ENCODE measurements around the gene CAD. TPM values are rescaled to one million over a fixed set of nuclear protein-coding genes. Genes with fewer than 3 reads are reported as not detected.
"Not testable (repeated sequence)": the region's sequence is repeated elsewhere in the genome, so short reads cannot be mapped to it uniquely, and the experiment has no call there.

CAD gene
- total and polyA plus RNA-seq, 10 of the 15 experiments (the other 5 are each of a cell fraction or from before 2014, with no cell fraction given), result 7.6 to 119 (median 50.7) TPM

GRCh38 chr2:27265536-27265870 is 48.3 kb downstream of the CAD start (continued):
- TF ChIP-seq HDGF (IDR thresholded peaks at IDR 0.05) (no peak), BCLAF1 (IDR thresholded peaks at IDR 0.05) (no peak), ZBTB40 (IDR thresholded peaks at IDR 0.05; ENCODE audit: borderline replicate concordance) (no peak), MLLT1 (IDR thresholded peaks at IDR 0.05) (no peak), ZBTB33 (IDR thresholded peaks at IDR 0.05) (no peak)

GRCh38 chr2:27268296-27268695 is 51.1 kb downstream of the CAD start:
- H2AFZ ChIP-seq (ENCODE audit: control insufficient read depth, low read depth, low read length); H3K27ac ChIP-seq (ENCODE audit: control insufficient read depth, insufficient read depth); H3K4me2 ChIP-seq (ENCODE audit: control insufficient read depth, insufficient read depth); FAIRE-seq; in situ Hi-C loops (cut with MboI); H3K36me3 ChIP-seq (ENCODE audit: control insufficient read depth in 2 of 2, insufficient read depth in 2 of 2, low read length in 1 of 2); DNase-seq (ENCODE audit: low read depth, low spot score); POLR2A ChIA-PET; H3K9ac ChIP-seq (ENCODE audit: control insufficient read depth, insufficient read depth, low read length); BruUV-seq (replicated peaks); H3K9me3 ChIP-seq (replicated peaks; ENCODE audit: control insufficient read depth, insufficient read depth, low read length); intact Hi-C loops (cut with micrococcal nuclease; ENCODE audit: unreplicated experiment); H3K79me2 ChIP-seq (ENCODE audit: control insufficient read depth, insufficient read depth, low read length); H3K4me3 ChIP-seq; ATAC-seq; H4K20me1 ChIP-seq (ENCODE audit: control insufficient read depth, insufficient read depth): not testable (repeated sequence)
- SMC1A ChIA-PET (ENCODE audit: uncharacterized antibody, unreplicated experiment), result interaction anchor here (4.2 kb wide), 1 partner anchor 11 kb away, joined by 20 read pairs; no protein-coding TSS in a partner anchor
- peaks cover 14 to 19% of the 10 kb centered on the region in 2 experiments for H3K27me3 ChIP-seq (replicated peaks in 1 of 2; ENCODE audit: control insufficient read depth in 2 of 2, insufficient read depth in 2 of 2, low read length in 1 of 2)
- CTCF ChIA-PET, result interaction anchor here (1.2 to 7.9 kb wide), 2 partner anchors 10 to 13 kb away, joined by 3 to 52 read pairs; no protein-coding TSS in a partner anchor
- RAD21 ChIA-PET (ENCODE audit: unreplicated experiment), result interaction anchor here (0.7 kb wide), 1 partner anchor 1466 kb away, joined by 4 read pairs; no protein-coding TSS in a partner anchor
- WGBS (ENCODE audit: insufficient coverage, insufficient replicate concordance, low lambda C conversion rate, missing lambda C conversion rate), result 65% methylated on average over 13 of the region's 13 CpGs
- H3K4me1 ChIP-seq (ENCODE audit: control insufficient read depth, insufficient read depth, low read length), result peaks cover 20% of the 10 kb centered on the region

Measured in GM12878 (cell line).